H9 (cell line): Measurements from ENCODE around the gene SMAD7. TPM values are rescaled to one million over a fixed set of nuclear protein-coding genes. Genes with fewer than 3 reads are reported as not detected.

Experiments
- DNase-seq: peaks from one replicate; pipeline ENCODE4 v3.0.0-alpha.2; 2017
- H2AFZ ChIP-seq: one replicate; pipeline ENCODE4 v1.6.1; 2013; ENCODE audit warnings: mild to moderate bottlenecking, low read length, control low read depth, moderate library complexity
- H2AK5ac ChIP-seq: 2 replicates; pipeline ENCODE4 v1.6.1; 2013; ENCODE audit warnings: low read length, control low read depth, mixed read lengths; ENCODE audit not compliant: insufficient read length
- H2BK120ac ChIP-seq: one replicate; pipeline ENCODE4 v1.6.1; 2013; ENCODE audit warnings: low read depth, mild to moderate bottlenecking, low read length, control low read depth, inconsistent platforms; ENCODE audit not compliant: poor library complexity, severe bottlenecking
- H2BK12ac ChIP-seq: 2 replicates; pipeline ENCODE4 v1.6.1; 2013; ENCODE audit warnings: low read length, control low read depth, mixed read lengths, low read depth; ENCODE audit not compliant: insufficient read length
- H2BK15ac ChIP-seq: 2 replicates; pipeline ENCODE4 v1.6.1; 2013; ENCODE audit warnings: low read depth, low read length, control low read depth
- H2BK20ac ChIP-seq: one replicate; pipeline ENCODE4 v1.6.1; 2013; ENCODE audit warnings: low read depth, mild to moderate bottlenecking, low read length, control low read depth, inconsistent platforms; ENCODE audit not compliant: poor library complexity, severe bottlenecking
- H2BK5ac ChIP-seq: 2 replicates; pipeline ENCODE4 v1.6.1; 2013; ENCODE audit warnings: low read length, control low read depth, mixed read lengths; ENCODE audit not compliant: insufficient read length
- H3K14ac ChIP-seq: 2 replicates; pipeline ENCODE4 v1.6.1; 2013; ENCODE audit warnings: low read length, control low read depth; ENCODE audit not compliant: insufficient read depth
- H3K18ac ChIP-seq: 2 replicates; pipeline ENCODE4 v1.6.1; 2013; ENCODE audit warnings: low read depth, mild to moderate bottlenecking, mixed read lengths, low read length, control low read depth; ENCODE audit not compliant: insufficient read length
- H3K23ac ChIP-seq: 2 replicates; pipeline ENCODE4 v1.6.1; 2013; ENCODE audit warnings: low read length, control low read depth, mixed read lengths, low read depth; ENCODE audit not compliant: insufficient read length
- H3K23me2 ChIP-seq: 2 replicates; pipeline ENCODE4 v1.6.1; 2013; ENCODE audit warnings: low read depth, mild to moderate bottlenecking, mixed read lengths, low read length, control low read depth; ENCODE audit not compliant: insufficient read length, poor library complexity, severe bottlenecking
- H3K27ac ChIP-seq: 2 replicates; pipeline ENCODE4 v1.5.1; 2013; ENCODE audit warnings: low read length, control low read depth, mixed read lengths, low read depth; ENCODE audit not compliant: insufficient read length
- H3K27me3 ChIP-seq: 2 replicates; pipeline ENCODE4 v1.6.1; 2013; ENCODE audit warnings: low read length, control low read depth, inconsistent platforms; ENCODE audit not compliant: insufficient read depth
- H3K4ac ChIP-seq: 2 replicates; pipeline ENCODE4 v1.6.1; 2013; ENCODE audit warnings: low read depth, mild to moderate bottlenecking, control low read depth, inconsistent platforms, low read length, moderate library complexity
- H3K4me1 ChIP-seq: 2 replicates; pipeline ENCODE4 v1.6.1; 2013; ENCODE audit warnings: low read length, control low read depth, inconsistent platforms; ENCODE audit not compliant: insufficient read depth
- H3K4me2 ChIP-seq: 2 replicates; pipeline ENCODE4 v1.6.1; 2013; ENCODE audit warnings: low read length, control low read depth, mixed read lengths; ENCODE audit not compliant: insufficient read length, insufficient read depth
- H3K56ac ChIP-seq: 2 replicates; pipeline ENCODE4 v1.6.1; 2013; ENCODE audit warnings: low read depth, mild to moderate bottlenecking, mixed read lengths, low read length, control low read depth; ENCODE audit not compliant: insufficient read length
- H3K79me1 ChIP-seq: 2 replicates; pipeline ENCODE4 v1.6.1; 2013; ENCODE audit warnings: low read depth, mild to moderate bottlenecking, moderate library complexity, low read length, control low read depth, inconsistent platforms; ENCODE audit not compliant: insufficient read depth, poor library complexity, severe bottlenecking
- H3K79me2 ChIP-seq: 2 replicates; pipeline ENCODE4 v1.6.1; 2013; ENCODE audit warnings: low read length, control low read depth, inconsistent platforms; ENCODE audit not compliant: insufficient read depth
- H3K9ac ChIP-seq: 2 replicates; pipeline ENCODE4 v1.6.1; 2013; ENCODE audit warnings: low read length, control low read depth, mixed read lengths; ENCODE audit not compliant: insufficient read length; ENCODE audit errors: extremely low read depth
- H3K9me3 ChIP-seq: one replicate; pipeline ENCODE4 v1.6.1; 2013; ENCODE audit warnings: low read depth, low read length, inconsistent platforms; ENCODE audit not compliant: control insufficient read depth
- H3T11ph ChIP-seq: one replicate; pipeline ENCODE4 v1.6.1; 2013; ENCODE audit warnings: mild to moderate bottlenecking, low read length, control low read depth, inconsistent platforms
- H4K20me1 ChIP-seq: one replicate; pipeline ENCODE4 v1.6.1; 2013; ENCODE audit not compliant: control insufficient read depth, insufficient read length, insufficient read depth
- H4K5ac ChIP-seq: 2 replicates; pipeline ENCODE4 v1.6.1; 2013; ENCODE audit warnings: low read depth, mild to moderate bottlenecking, mixed read lengths, low read length, control low read depth; ENCODE audit not compliant: insufficient read length
- H4K8ac ChIP-seq: replicated peaks from 2 replicates; pipeline ENCODE4 v1.6.1; 2013; ENCODE audit warnings: low read length, control low read depth, mixed read lengths, low read depth; ENCODE audit not compliant: insufficient read length
- H4K91ac ChIP-seq: 2 replicates; pipeline ENCODE4 v1.6.1; 2013; ENCODE audit warnings: low read depth, mild to moderate bottlenecking, moderate library complexity, mixed read lengths, low read length, control low read depth; ENCODE audit not compliant: insufficient read length
- H3K27ac Mint-ChIP-seq, 3 experiments: 2 replicates in 2 of 3; 3 replicates in 1 of 3; pipeline ENCODE4 v1.8.0; 2020 to 2021; ENCODE audit warnings: mixed read lengths in 3 of 3, mild to moderate bottlenecking in 1 of 3, moderate library complexity in 1 of 3
- H3K27me3 Mint-ChIP-seq: 2 replicates; pipeline ENCODE4 v1.8.0; 2021; ENCODE audit warnings: low read depth, mild to moderate bottlenecking, moderate library complexity, mixed read lengths
- H3K36me3 Mint-ChIP-seq, 3 experiments: 2 replicates in 2 of 3; 3 replicates in 1 of 3; pipeline ENCODE4 v1.8.0; 2020 to 2021; ENCODE audit warnings: low read depth in 3 of 3, mixed read lengths in 3 of 3; ENCODE audit not compliant: insufficient read depth in 1 of 3
- H3K4me1 Mint-ChIP-seq, 2 experiments: 2 replicates each; pipeline ENCODE4 v1.8.0; 2020; ENCODE audit warnings: mixed read lengths in 2 of 2
- H3K4me3 Mint-ChIP-seq, 2 experiments: 2 replicates in 1 of 2; 3 replicates in 1 of 2; pipeline ENCODE4 v1.8.0; 2020 to 2021; ENCODE audit warnings: mild to moderate bottlenecking in 2 of 2, mixed read lengths in 2 of 2, moderate library complexity in 1 of 2
- H3K9me3 Mint-ChIP-seq, 2 experiments: 2 replicates in 1 of 2; 3 replicates in 1 of 2; pipeline ENCODE4 v1.8.0; 2020; ENCODE audit warnings: mild to moderate bottlenecking in 2 of 2, mixed read lengths in 2 of 2, moderate library complexity in 1 of 2
- CTCF ChIP-seq: fragments of 200-600 bp; sonication (generic); conservative IDR thresholded peaks from 3 replicates; pipeline ENCODE4 v1.8.0; 2021; ENCODE audit warnings: antibody characterized with exemption, mild to moderate bottlenecking
- WGBS: extraction: QIAGEN DNeasy Blood & Tissue Kit; methylation state at CpG from one replicate; pipeline ENCODE4 v1.1.7; 2013; ENCODE audit warnings: missing lambda C conversion rate, low lambda C conversion rate, mixed read lengths; ENCODE audit not compliant: insufficient read length; ENCODE audit errors: extremely low coverage; 5-methylcytosine and 5-hydroxymethylcytosine counted together
- total RNA-seq: library from RNA; stranded (reverse); gene quantifications from 2 replicates; pipeline ENCODE4 v1.2.1, GENCODE V29; 2021

SMAD7 gene
- total RNA-seq, 1 experiment from 2014 or later: 27.7 TPM

- Mint-ChIP-seq H3K27me3 (no peaks in the 10 kb centered on the region), H3K36me3 (peaks cover 23 to 81% (median 34%) of the 10 kb centered on the region in 3 experiments), H3K9me3 (no peaks in the 10 kb centered on the region), H3K27ac (peak overlapping the region; percentile 20 to 94 (median 91); a peak in 5 of 7 replicates), H3K4me3 (peak overlapping the region in 1 of 2 experiments; percentile 73; a peak in 3 of 5 replicates), H3K4me1 (peaks cover 85 to 91% of the 10 kb centered on the region in 2 experiments)
- peaks cover 5% of the 10 kb centered on the region for H3K79me1 ChIP-seq
- peaks cover 4% of the 10 kb centered on the region; the same call in 1 of the 2 replicates for H3K4me1 ChIP-seq
- H2BK15ac ChIP-seq: no peak overlapping the region
- no peak overlapping the region for H3K56ac ChIP-seq
- H2BK120ac ChIP-seq: no peak overlapping the region
- H3K23me2 ChIP-seq: no peaks in the 10 kb centered on the region
- no peak overlapping the region for H3K4ac ChIP-seq
- TF ChIP-seq CTCF: no peak
- no peak overlapping the region for H2BK5ac ChIP-seq
- H3K18ac ChIP-seq: no peak overlapping the region
- H4K91ac ChIP-seq: no peak overlapping the region
- H3K79me2 ChIP-seq: peaks cover 91% of the 10 kb centered on the region
- peak overlapping the region; percentile 6 for H3K4me2 ChIP-seq
- no peak overlapping the region for H4K8ac ChIP-seq
- no peak overlapping the region for H2AFZ ChIP-seq
- H3K9me3 ChIP-seq: no peaks in the 10 kb centered on the region
- H3K27me3 ChIP-seq: no peaks in the 10 kb centered on the region
- H3K9ac ChIP-seq: no peak overlapping the region
- no peak overlapping the region; the same call in 1 of the 2 replicates for H3K14ac ChIP-seq
- H2BK12ac ChIP-seq: no peak overlapping the region
- no CpG with 5 or more reads among the region's 16 CpGs for WGBS
- no peak overlapping the region for H3T11ph ChIP-seq
- H2AK5ac ChIP-seq: no peak overlapping the region
- H4K5ac ChIP-seq: no peak overlapping the region
- H2BK20ac ChIP-seq: no peak overlapping the region
- peak; percentile 57 for DNase-seq
- no peak overlapping the region for H3K23ac ChIP-seq
- H3K27ac ChIP-seq: no peak overlapping the region
- H4K20me1 ChIP-seq: no peaks in the 10 kb centered on the region
Observed at GRCh38 chr18:48939205-48940097, 11.3 kb downstream of the SMAD7 start.
